ENCODE data around the gene OAS3. TPM values are rescaled to one million over a fixed set of nuclear protein-coding genes. Genes with fewer than 3 reads are reported as not detected.
"Not testable (repeated sequence)": the region's sequence is repeated elsewhere in the genome, so short reads cannot be mapped to it uniquely, and the experiment has no call there.

OAS3 gene
- total RNA-seq, 1 experiment from 2014 or later: 29.5 TPM

- no TSS peak for BruUV-seq (replicated peaks)
- Histone ChIP-seq H3K4me2 (ENCODE audit: low read length) (no peak overlapping the region), H3K9me3 (ENCODE audit: control insufficient read depth in 1 of 2, insufficient read depth in 1 of 2, low read depth in 1 of 2, low read length in 2 of 2) (no peaks in the 10 kb centered on the region), H3K27ac (ENCODE audit: low read depth, low read length) (no peak overlapping the region), H3K4me1 (ENCODE audit: control insufficient read depth in 1 of 2, insufficient read depth in 2 of 2, low read length in 2 of 2) (no peaks in the 10 kb centered on the region), H3K4me3 (replicated peaks in 1 of 2; ENCODE audit: low read depth in 1 of 2, low read length in 2 of 2) (no peak overlapping the region), H3K9me2 (ENCODE audit: insufficient read depth) (no peaks in the 10 kb centered on the region), H2AFZ (ENCODE audit: low read depth, low read length, poor library complexity, severe bottlenecking) (no peak overlapping the region), H3K36me3 (ENCODE audit: control insufficient read depth in 1 of 2, insufficient read depth in 2 of 2, low read length in 2 of 2) (no peaks in the 10 kb centered on the region), H3K79me2 (ENCODE audit: insufficient read depth, low read length) (no peaks in the 10 kb centered on the region), H3K27me3 (ENCODE audit: insufficient read depth, low read length) (no peaks in the 10 kb centered on the region; the same call in 1 of the 2 replicates), H3K9ac (ENCODE audit: low read length) (no peak overlapping the region), H4K20me1 (ENCODE audit: insufficient read depth) (no peaks in the 10 kb centered on the region)
- no peak for DNase-seq (ENCODE audit: low read depth, low spot score)
- TF ChIP-seq FOSL1 (IDR thresholded peaks at IDR 0.05; ENCODE audit: low read depth) (no peak), YY1 (IDR thresholded peaks at IDR 0.05; ENCODE audit: extremely low read depth, insufficient replicate concordance, low read depth, low read length) (no peak), RAD21 (IDR thresholded peaks at IDR 0.05; ENCODE audit: low read depth) (no peak), CBX3 (IDR thresholded peaks at IDR 0.05; ENCODE audit: low read depth) (no peak), CTCF (IDR thresholded peaks at IDR 0.05 in 2 of 3, conservative IDR thresholded peaks at IDR 0.05 in 1 of 3; ENCODE audit: borderline replicate concordance in 1 of 3, insufficient read depth in 1 of 3, low read depth in 2 of 3, low read length in 2 of 3) (no peak), EZH2phosphoT487 (IDR thresholded peaks at IDR 0.05; ENCODE audit: borderline replicate concordance) (no peak), JUND (IDR thresholded peaks at IDR 0.05) (no peak), POLR2AphosphoS5 (IDR thresholded peaks at IDR 0.05; ENCODE audit: low read depth, low read length) (no peak), ZFX (IDR thresholded peaks at IDR 0.05) (no peak), SIN3A (IDR thresholded peaks at IDR 0.05; ENCODE audit: low read depth) (no peak), EZH2 (IDR thresholded peaks at IDR 0.05) (no peak), ELF1 (IDR thresholded peaks at IDR 0.05; ENCODE audit: borderline replicate concordance, low read depth) (no peak), SP1 (IDR thresholded peaks at IDR 0.05; ENCODE audit: low read depth) (no peak), POLR2A (IDR thresholded peaks at IDR 0.05; ENCODE audit: borderline replicate concordance, extremely low read depth, insufficient read depth, insufficient read length) (no peak), MAX (IDR thresholded peaks at IDR 0.05) (no peak), EGR1 (IDR thresholded peaks at IDR 0.05; ENCODE audit: low read depth) (no peak)
- ATAC-seq: no peak
- POLR2A ChIA-PET: no interaction called here
- RAD21 ChIA-PET (ENCODE audit: low non-redundant PET in 1 of 2, low total read pairs in 2 of 2, uncharacterized antibody in 2 of 2, unreplicated experiment in 2 of 2): no interaction called here
- CTCF ChIA-PET: no interaction called here
- intact Hi-C loops (cut with micrococcal nuclease): no loop called here
Measured at GRCh38 chr12:112913038-112913688, 25.1 kb upstream of the OAS3 start.

GRCh38 chr12:112913888-112914287 is 24.4 kb upstream of the OAS3 start:
- H3K27ac ChIP-seq (ENCODE audit: low read depth, low read length); ATAC-seq; H3K4me1 ChIP-seq (ENCODE audit: control insufficient read depth in 1 of 2, insufficient read depth in 2 of 2, low read length in 2 of 2); H4K20me1 ChIP-seq (ENCODE audit: insufficient read depth); H3K27me3 ChIP-seq (ENCODE audit: insufficient read depth, low read length); BruUV-seq (replicated peaks); H3K9me2 ChIP-seq (ENCODE audit: insufficient read depth); H3K9me3 ChIP-seq (ENCODE audit: control insufficient read depth in 1 of 2, insufficient read depth in 1 of 2, low read depth in 1 of 2, low read length in 2 of 2); H3K9ac ChIP-seq (ENCODE audit: low read length); H3K4me3 ChIP-seq (replicated peaks in 1 of 2; ENCODE audit: low read depth in 1 of 2, low read length in 2 of 2); RAD21 ChIA-PET (ENCODE audit: low non-redundant PET in 1 of 2, low total read pairs in 2 of 2, uncharacterized antibody in 2 of 2, unreplicated experiment in 2 of 2); H3K79me2 ChIP-seq (ENCODE audit: insufficient read depth, low read length); intact Hi-C loops (cut with micrococcal nuclease); CTCF ChIA-PET; POLR2A ChIA-PET; H3K4me2 ChIP-seq (ENCODE audit: low read length); DNase-seq (ENCODE audit: low read depth, low spot score); H3K36me3 ChIP-seq (ENCODE audit: control insufficient read depth in 1 of 2, insufficient read depth in 2 of 2, low read length in 2 of 2); H2AFZ ChIP-seq (ENCODE audit: low read depth, low read length, poor library complexity, severe bottlenecking): not testable (repeated sequence)
